Immature natural killer cell (primary cell): Measurements from ENCODE around the gene CELA3A. TPM values are rescaled to one million over a fixed set of nuclear protein-coding genes. Genes with fewer than 3 reads are reported as not detected.
A peak's percentile ranks its signal among the peaks of the same experiment; 100 is the strongest.

Source experiments
- DNase-seq, 3 donors: peaks; one replicate each; pipeline ENCODE4 v3.0.0; 2022; ENCODE audit warnings: mixed read lengths in 1 of 3
- H3K27ac Mint-ChIP-seq, 6 donors: one replicate each; pipeline ENCODE4 v1.8.0; 2020; ENCODE audit warnings: mixed read lengths in 6 of 6, mild to moderate bottlenecking in 5 of 6, inconsistent platforms in 4 of 6, moderate library complexity in 3 of 6
- H3K27me3 Mint-ChIP-seq, 3 donors: one replicate each; pipeline ENCODE4 v1.8.0; 2020 to 2021; ENCODE audit warnings: low read depth in 3 of 3, mild to moderate bottlenecking in 3 of 3, mixed read lengths in 3 of 3, moderate library complexity in 3 of 3, inconsistent platforms in 1 of 3
- H3K36me3 Mint-ChIP-seq, 3 donors: one replicate each; pipeline ENCODE4 v1.8.0; 2020; ENCODE audit warnings: mixed read lengths in 3 of 3, inconsistent platforms in 2 of 3, mild to moderate bottlenecking in 2 of 3
- H3K4me1 Mint-ChIP-seq, 2 donors: one replicate each; pipeline ENCODE4 v1.8.0; 2020; ENCODE audit warnings: inconsistent platforms in 2 of 2, mild to moderate bottlenecking in 2 of 2, mixed read lengths in 2 of 2, moderate library complexity in 1 of 2
- H3K4me3 Mint-ChIP-seq, 5 donors: one replicate each; pipeline ENCODE4 v1.8.0; 2020; ENCODE audit warnings: mild to moderate bottlenecking in 5 of 5, mixed read lengths in 5 of 5, inconsistent platforms in 3 of 5, moderate library complexity in 3 of 5
- H3K9me3 Mint-ChIP-seq, 6 donors: one replicate each; pipeline ENCODE4 v1.8.0; 2020; ENCODE audit warnings: mild to moderate bottlenecking in 6 of 6, mixed read lengths in 6 of 6, inconsistent platforms in 4 of 6, moderate library complexity in 3 of 6
- polyA plus RNA-seq, 3 donors: library from polyadenylated mRNA; unstranded; fragments of 300-500 nt; fragmentation: Illumina TruSeq; gene quantifications; one replicate each; pipeline ENCODE4 v1.2.3, GENCODE V29; 2021

The CELA3A gene
- polyA plus RNA-seq, 3 donors from 2014 or later, result not detected

GRCh38 chr1:22053017-22053860 is 51.8 kb downstream of the CELA3A start:
- Mint-ChIP-seq H3K4me3 (peak overlapping the region; percentile 98 to 100 (median 99)), H3K27ac (peak overlapping the region; percentile 97 to 100 (median 100)), H3K4me1 (peaks cover 57 to 65% of the 10 kb centered on the region in 2 donors), H3K9me3 (peaks cover 0 to 2% (median 0%) of the 10 kb centered on the region in 6 donors), H3K27me3 (peaks cover 18 to 37% (median 21%) of the 10 kb centered on the region in 3 donors), H3K36me3 (peaks cover 7 to 17% (median 9%) of the 10 kb centered on the region in 3 donors)
- peak; percentile 70 to 74 (median 74) for DNase-seq

GRCh38 chr1:22053861-22054770 is 52.7 kb downstream of the CELA3A start:
- Mint-ChIP-seq H3K4me3 (peak overlapping the region; percentile 98 to 100 (median 99)), H3K36me3 (peaks cover 7 to 17% (median 9%) of the 10 kb centered on the region in 3 donors), H3K4me1 (peaks cover 62 to 66% of the 10 kb centered on the region in 2 donors), H3K27ac (peak overlapping the region; percentile 97 to 100 (median 100)), H3K9me3 (peaks cover 0 to 1% (median 0%) of the 10 kb centered on the region in 6 donors), H3K27me3 (peaks cover 18 to 37% (median 21%) of the 10 kb centered on the region in 3 donors)
- no peak for DNase-seq

DNA sequence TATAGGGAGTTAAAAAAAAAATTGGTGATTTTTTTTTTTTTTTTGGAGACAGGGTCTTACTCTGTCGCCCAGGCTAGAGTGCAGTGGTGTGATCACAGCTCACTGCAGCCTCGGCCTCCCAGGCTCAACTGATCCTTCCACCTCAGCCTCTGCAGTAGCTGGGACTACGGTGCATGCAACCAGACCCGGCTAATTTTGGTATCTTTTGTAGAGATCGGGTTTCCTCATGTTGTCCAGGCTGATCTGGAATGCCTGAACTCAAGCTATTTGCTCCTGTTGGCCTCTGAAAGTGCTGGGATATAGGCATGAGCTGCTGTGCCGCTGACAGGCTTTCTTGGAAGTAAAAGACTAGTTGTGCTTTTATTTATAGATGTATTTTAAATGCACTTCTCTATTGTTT is 54.0 kb downstream of the CELA3A start:
- peaks cover 76 to 78% of the 10 kb centered on the region in 2 donors for H3K4me1 Mint-ChIP-seq
- peak overlapping the region; percentile 55 to 77 (median 76) for H3K4me3 Mint-ChIP-seq
- peaks cover 18 to 39% (median 19%) of the 10 kb centered on the region in 3 donors for H3K27me3 Mint-ChIP-seq
- peak overlapping the region; percentile 70 to 93 (median 88) for H3K27ac Mint-ChIP-seq
- no peak for DNase-seq
- H3K36me3 Mint-ChIP-seq, result peaks cover 7 to 17% (median 9%) of the 10 kb centered on the region in 3 donors
- H3K9me3 Mint-ChIP-seq, result peaks cover 0 to 1% (median 0%) of the 10 kb centered on the region in 6 donors

DNA sequence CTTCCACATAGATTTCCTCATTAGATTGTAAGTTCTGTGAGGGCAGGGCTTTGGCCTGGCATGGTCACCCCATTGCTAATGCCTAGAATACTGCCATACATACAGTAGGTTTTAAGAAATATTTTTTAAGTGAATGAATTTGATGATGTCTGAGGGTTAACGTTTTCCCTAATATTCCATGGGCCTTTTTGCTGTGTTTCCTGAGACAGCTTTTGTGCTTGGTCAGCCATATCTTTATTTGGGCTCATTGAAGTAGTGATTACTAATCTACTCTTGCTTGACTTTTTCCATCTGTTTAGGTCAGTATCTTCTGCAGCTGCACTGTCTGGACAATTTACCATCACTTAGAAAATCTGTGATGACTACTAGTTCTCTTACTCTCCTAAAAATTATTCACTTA is 54.6 kb downstream of the CELA3A start:
- DNase-seq, result no peak
- peak overlapping the region; percentile 70 to 89 (median 78) for H3K27ac Mint-ChIP-seq
- H3K27me3 Mint-ChIP-seq, result peaks cover 18 to 39% (median 19%) of the 10 kb centered on the region in 3 donors
- peaks cover 81 to 84% of the 10 kb centered on the region in 2 donors for H3K4me1 Mint-ChIP-seq
- H3K9me3 Mint-ChIP-seq, result peaks cover 0 to 1% (median 0%) of the 10 kb centered on the region in 6 donors
- peak overlapping the region; percentile 55 to 77 (median 76) for H3K4me3 Mint-ChIP-seq
- H3K36me3 Mint-ChIP-seq, result peaks cover 7 to 17% (median 9%) of the 10 kb centered on the region in 3 donors

GRCh38 chr1:22056936-22057335 is 55.5 kb downstream of the CELA3A start:
- Mint-ChIP-seq H3K27me3 (peaks cover 18 to 38% (median 19%) of the 10 kb centered on the region in 3 donors), H3K9me3 (peaks cover 0 to 1% (median 0%) of the 10 kb centered on the region in 6 donors), H3K4me1 (peaks cover 81 to 84% of the 10 kb centered on the region in 2 donors), H3K27ac (peak overlapping the region; percentile 51 to 89 (median 76)), H3K4me3 (peak overlapping the region; percentile 62 to 77 (median 75)), H3K36me3 (peaks cover 7 to 17% (median 9%) of the 10 kb centered on the region in 3 donors)
- no peak for DNase-seq

DNA sequence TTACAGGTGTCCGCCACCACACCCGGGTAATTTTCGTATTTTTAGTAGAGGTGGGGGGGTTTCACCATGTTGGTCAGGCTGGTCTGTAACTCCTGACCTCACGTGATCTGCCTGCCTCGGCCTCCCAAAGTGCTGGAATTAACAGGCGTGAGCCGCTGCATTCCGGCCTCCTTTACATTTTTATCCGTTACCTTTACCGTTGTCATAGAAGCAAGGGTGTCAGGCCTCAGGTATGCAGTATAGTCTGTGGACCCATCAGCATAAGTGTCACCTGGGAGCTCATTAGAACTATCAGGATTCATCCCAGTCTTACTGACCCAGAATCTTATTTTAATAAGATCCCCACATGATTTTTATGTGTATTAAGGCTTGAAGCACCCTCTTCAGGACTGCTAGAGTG is 56.4 kb downstream of the CELA3A start:
- Mint-ChIP-seq H3K9me3 (peaks cover 0 to 1% (median 0%) of the 10 kb centered on the region in 6 donors), H3K4me1 (peaks cover 87 to 91% of the 10 kb centered on the region in 2 donors), H3K27me3 (peaks cover 15 to 31% (median 15%) of the 10 kb centered on the region in 3 donors), H3K27ac (peak overlapping the region; percentile 24 to 87 (median 68)), H3K4me3 (peak overlapping the region; percentile 5 to 76 (median 30)), H3K36me3 (peaks cover 7 to 17% (median 9%) of the 10 kb centered on the region in 3 donors)
- no peak for DNase-seq

Other genes starting within 250 kb of the CELA3A start
- 10 to 100 TPM; 24.9 to 31.8 (median 26.3) TPM for gene USP48, start 218.5 kb upstream of the CELA3A start, polyA plus RNA-seq
- under 1 TPM in 2 of 3 donors, not detected in 1; 0.12 to 0.29 TPM for gene LDLRAD2, start 189.4 kb upstream of the CELA3A start, polyA plus RNA-seq
- under 1 TPM in 1 of 3 donors, not detected in 2; 0.19 TPM for gene HSPG2, start 64.3 kb upstream of the CELA3A start, polyA plus RNA-seq
- gene CELA3B, start 24.6 kb upstream of the CELA3A start, polyA plus RNA-seq, result not detected
- 100 to 1,000 TPM; 220 to 600 (median 473) TPM for gene CDC42, start 51.1 kb downstream of the CELA3A start, polyA plus RNA-seq
- gene WNT4, start 141.4 kb downstream of the CELA3A start, polyA plus RNA-seq, result under 1 TPM in 1 of 3 donors, not detected in 2; 0.08 TPM